GM12892 (cell line): ENCODE data around the gene ZSWIM6.

Experiments used
- DNase-seq: peaks from one replicate; pipeline ENCODE4 v3.0.0; 2011; ENCODE audit not compliant: insufficient read length
- FAIRE-seq: peaks from 2 replicates; lab custom pipeline; 2011; peaks lifted over from hg19 to GRCh38; lab: Jason Lieb, UNC
- POLR2A ChIP-seq: IDR thresholded peaks from 2 replicates; pipeline ENCODE4 v1.6.1; 2011; ENCODE audit warnings: low read depth, low read length, control low read depth
- POLR2AphosphoS5 ChIP-seq: IDR thresholded peaks from 2 replicates; pipeline ENCODE4 v1.6.1; 2011; ENCODE audit warnings: low read depth, low read length, control low read depth
- TAF1 ChIP-seq: IDR thresholded peaks from 2 replicates; pipeline ENCODE4 v1.6.1; 2011; ENCODE audit warnings: low read depth, mild to moderate bottlenecking, control low read depth, low read length, borderline replicate concordance

Gene ZSWIM6

GRCh38 chr5:61549530-61549929 is 217.5 kb downstream of the ZSWIM6 start:
- DNase-seq (no peak), FAIRE-seq (no peak)
- TF ChIP-seq POLR2A (no peak), POLR2AphosphoS5 (no peak), TAF1 (no peak)

GRCh38 chr5:61551637-61552313 is 219.7 kb downstream of the ZSWIM6 start:
- DNase-seq (no peak), FAIRE-seq (no peak)
- TF ChIP-seq POLR2AphosphoS5 (no peak), TAF1 (no peak), POLR2A (no peak)

GRCh38 chr5:61559146-61559545 is 227.1 kb downstream of the ZSWIM6 start:
- DNase-seq = no peak
- TF ChIP-seq TAF1 = no peak
- TF ChIP-seq POLR2AphosphoS5 = no peak
- TF ChIP-seq POLR2A = no peak
- FAIRE-seq = no peak

- FAIRE-seq (no peak), DNase-seq (no peak)
- TF ChIP-seq POLR2AphosphoS5 (no peak), TAF1 (no peak), POLR2A (no peak)
Measured at GRCh38 chr5:61559722-61560121, 227.7 kb downstream of the ZSWIM6 start.

- DNase-seq (no peak), FAIRE-seq (no peak)
- TF ChIP-seq POLR2AphosphoS5 (no peak), TAF1 (no peak), POLR2A (no peak)
Measured at GRCh38 chr5:61563401-61563800, 231.3 kb downstream of the ZSWIM6 start.

GRCh38 chr5:61567337-61567736 is 235.3 kb downstream of the ZSWIM6 start:
- FAIRE-seq (no peak), DNase-seq (no peak)
- TF ChIP-seq POLR2AphosphoS5 (no peak), TAF1 (no peak)

GRCh38 chr5:61569353-61569752 is 237.3 kb downstream of the ZSWIM6 start:
- no peak for FAIRE-seq
- TF ChIP-seq POLR2AphosphoS5 = no peak
- TF ChIP-seq POLR2A = no peak
- no peak for TF ChIP-seq TAF1
- no peak for DNase-seq

GRCh38 chr5:61570767-61571166 is 238.7 kb downstream of the ZSWIM6 start:
- no peak for FAIRE-seq
- TF ChIP-seq TAF1 (no peak), POLR2A (no peak), POLR2AphosphoS5 (no peak)
- DNase-seq = no peak

- DNase-seq = no peak
- no peak for FAIRE-seq
- no peak for TF ChIP-seq POLR2AphosphoS5
- TF ChIP-seq TAF1 = no peak
- TF ChIP-seq POLR2A = no peak
Measured at GRCh38 chr5:61572959-61573358, 240.9 kb downstream of the ZSWIM6 start.

- TF ChIP-seq TAF1 (no peak), POLR2A (no peak), POLR2AphosphoS5 (no peak)
- FAIRE-seq (no peak), DNase-seq (no peak)
Measured at GRCh38 chr5:61575103-61575502, 243.0 kb downstream of the ZSWIM6 start.

GRCh38 chr5:61575581-61575980 is 243.5 kb downstream of the ZSWIM6 start:
- FAIRE-seq (no peak), DNase-seq (no peak)
- TF ChIP-seq TAF1 = no peak
- no peak for TF ChIP-seq POLR2AphosphoS5
- TF ChIP-seq POLR2A = no peak

GRCh38 chr5:61576556-61576955 is 244.5 kb downstream of the ZSWIM6 start:
- DNase-seq = no peak
- FAIRE-seq = no peak
- no peak for TF ChIP-seq TAF1
- no peak for TF ChIP-seq POLR2A
- TF ChIP-seq POLR2AphosphoS5 = no peak
